ENCODE results near the gene ABITRAM. TPM values are rescaled to one million over a fixed set of nuclear protein-coding genes. Genes with fewer than 3 reads are reported as not detected.

The ABITRAM gene
- total RNA-seq, 1 experiment from 2014 or later: 10.9 TPM

- H3K4me1 ChIP-seq (ENCODE audit: insufficient read depth, low read length): no peaks in the 10 kb centered on the region
- H3K23me2 ChIP-seq (ENCODE audit: insufficient read length, low read depth, low read length, poor library complexity, severe bottlenecking): no peaks in the 10 kb centered on the region
- Mint-ChIP-seq H3K36me3 (ENCODE audit: insufficient read depth in 1 of 3, low read depth in 3 of 3) (peaks cover 11 to 59% (median 39%) of the 10 kb centered on the region in 3 experiments; a peak in 5 of 7 replicates), H3K9me3 (no peaks in the 10 kb centered on the region), H3K4me3 (no peak overlapping the region), H3K27ac (no peak overlapping the region), H3K4me1 (no peaks in the 10 kb centered on the region), H3K27me3 (ENCODE audit: low read depth) (no peaks in the 10 kb centered on the region)
- H2AFZ ChIP-seq (ENCODE audit: low read length): no peak overlapping the region
- no peak overlapping the region for H3T11ph ChIP-seq (ENCODE audit: low read length)
- no peak overlapping the region for H4K8ac ChIP-seq (replicated peaks; ENCODE audit: insufficient read length, low read depth, low read length)
- H3K14ac ChIP-seq (ENCODE audit: insufficient read depth, low read length): no peak overlapping the region
- no peak overlapping the region for H3K4me2 ChIP-seq (ENCODE audit: insufficient read depth, insufficient read length, low read length)
- WGBS (ENCODE audit: extremely low coverage, insufficient read length, low lambda C conversion rate): no CpG with 5 or more reads among the region's 4 CpGs
- H4K91ac ChIP-seq (ENCODE audit: insufficient read length, low read depth, low read length): no peak overlapping the region
- H3K27ac ChIP-seq (ENCODE audit: insufficient read length, low read depth, low read length): no peak overlapping the region
- H3K18ac ChIP-seq (ENCODE audit: insufficient read length, low read depth, low read length): no peak overlapping the region
- H3K56ac ChIP-seq (ENCODE audit: insufficient read length, low read depth, low read length): no peak overlapping the region
- H3K9me3 ChIP-seq (ENCODE audit: control insufficient read depth, low read depth, low read length): no peaks in the 10 kb centered on the region
- no peak overlapping the region for H2BK20ac ChIP-seq (ENCODE audit: low read depth, low read length, poor library complexity, severe bottlenecking)
- H2BK5ac ChIP-seq (ENCODE audit: insufficient read length, low read length): no peak overlapping the region
- no peak; the same call in 2 of the 3 replicates for TF ChIP-seq CTCF (conservative IDR thresholded peaks at IDR 0.05)
- H3K9ac ChIP-seq (ENCODE audit: extremely low read depth, insufficient read length, low read length): no peak overlapping the region
- no peak overlapping the region for H4K5ac ChIP-seq (ENCODE audit: insufficient read length, low read depth, low read length)
- H4K20me1 ChIP-seq (ENCODE audit: control insufficient read depth, insufficient read depth, insufficient read length): no peaks in the 10 kb centered on the region
- H3K27me3 ChIP-seq (ENCODE audit: insufficient read depth, low read length): no peaks in the 10 kb centered on the region
- no peak overlapping the region for H3K23ac ChIP-seq (ENCODE audit: insufficient read length, low read depth, low read length)
- H2BK120ac ChIP-seq (ENCODE audit: low read depth, low read length, poor library complexity, severe bottlenecking): no peak overlapping the region
- no peak overlapping the region for H3K4ac ChIP-seq (ENCODE audit: low read depth, low read length)
- no peak overlapping the region for H2AK5ac ChIP-seq (ENCODE audit: insufficient read length, low read length)
- no peaks in the 10 kb centered on the region for H3K79me2 ChIP-seq (ENCODE audit: insufficient read depth, low read length)
- no peak overlapping the region for H2BK15ac ChIP-seq (ENCODE audit: low read depth, low read length)
- no peak for DNase-seq
- no peaks in the 10 kb centered on the region for H3K79me1 ChIP-seq (ENCODE audit: insufficient read depth, low read depth, low read length, poor library complexity, severe bottlenecking)
- H2BK12ac ChIP-seq (ENCODE audit: insufficient read length, low read depth, low read length): no peak overlapping the region
These were observed 44.5 kb upstream of the ABITRAM start for GRCh38 chr9:108889649-108890067.
